NB4 (cell line): ENCODE measurements around the gene CCDC13.

Experiments used
- CTCF ChIP-seq: IDR thresholded peaks from one replicate; pipeline ENCODE4 v1.5.1; 2012; ENCODE audit warnings: low read depth, low read length
- MYC ChIP-seq: IDR thresholded peaks from 2 replicates; pipeline ENCODE4 v1.6.1; 2011; ENCODE audit warnings: low read depth, low read length
- POLR2A ChIP-seq: IDR thresholded peaks from 2 replicates; pipeline ENCODE4 v1.6.1; 2011; ENCODE audit warnings: mild to moderate bottlenecking; ENCODE audit not compliant: insufficient read length; ENCODE audit errors: extremely low read depth

GRCh38 chr3:42805141-42805821 is 32.2 kb upstream of the CCDC13 start:
- TF ChIP-seq POLR2A (no peak), CTCF (no peak), MYC (no peak)
